Stimulated activated CD4-positive, alpha-beta T cell treated with anti-CD3 and anti-CD28 coated beads, TNF-alpha, amount 100 ng/mL, for 4 hours (primary cell): Measurements from ENCODE around the gene GTPBP4.
"Not testable (repeated sequence)": the region's sequence is repeated elsewhere in the genome, so short reads cannot be mapped to it uniquely, and the experiment has no call there.

Experiments
- DNase-seq, 3 experiments: peaks; one replicate each; pipeline ENCODE4 v3.0.0-alpha.2; 2020; ENCODE audit warnings: low read depth in 3 of 3

Gene GTPBP4

GRCh38 chr10:988667-989545 lies 672 bp downstream of the GTPBP4 start:
- DNase-seq, result no peak

GRCh38 chr10:990808-991207 lies 2.6 kb downstream of the GTPBP4 start:
- DNase-seq, result no peak

GRCh38 chr10:992467-992866 lies 4.2 kb downstream of the GTPBP4 start:
- no peak for DNase-seq

GRCh38 chr10:992871-993270 lies 4.6 kb downstream of the GTPBP4 start:
- no peak for DNase-seq

GRCh38 chr10:994836-995558 lies 6.8 kb downstream of the GTPBP4 start:
- no peak for DNase-seq

GRCh38 chr10:995559-995926 lies 7.3 kb downstream of the GTPBP4 start:
- DNase-seq, result no peak

GRCh38 chr10:996031-996430 lies 7.8 kb downstream of the GTPBP4 start:
- DNase-seq, result no peak

GRCh38 chr10:997266-998022 lies 9.2 kb downstream of the GTPBP4 start:
- no peak for DNase-seq

GRCh38 chr10:1002425-1003006 lies 14.3 kb downstream of the GTPBP4 start:
- DNase-seq, result no peak

GRCh38 chr10:1003884-1004670 lies 15.8 kb downstream of the GTPBP4 start:
- DNase-seq, result no peak

GRCh38 chr10:1006573-1006972 lies 18.3 kb downstream of the GTPBP4 start:
- no peak for DNase-seq

- DNase-seq, result no peak
Measured at GRCh38 chr10:1007583-1007982, 19.3 kb downstream of the GTPBP4 start.

GRCh38 chr10:1009071-1009494 lies 20.8 kb downstream of the GTPBP4 start:
- no peak for DNase-seq

GRCh38 chr10:1009947-1010346 lies 21.7 kb downstream of the GTPBP4 start:
- DNase-seq, result not testable (repeated sequence)

- no peak for DNase-seq
Measured at GRCh38 chr10:1010703-1011102, 22.5 kb downstream of the GTPBP4 start.

- DNase-seq, result no peak
Measured at GRCh38 chr10:1011696-1012095, 23.5 kb downstream of the GTPBP4 start.

- no peak for DNase-seq
Measured at GRCh38 chr10:1015688-1016087, 27.5 kb downstream of the GTPBP4 start.

- DNase-seq, result no peak
Measured at GRCh38 chr10:1019362-1019761, 31.1 kb downstream of the GTPBP4 start.

GRCh38 chr10:1020460-1020859 lies 32.2 kb downstream of the GTPBP4 start:
- no peak for DNase-seq

GRCh38 chr10:1020958-1021357 lies 32.7 kb downstream of the GTPBP4 start:
- DNase-seq, result no peak

- DNase-seq, result no peak
Measured at GRCh38 chr10:1022413-1022812, 34.2 kb downstream of the GTPBP4 start.
